Neural progenitor cell (in vitro differentiated cells): ENCODE data around the gene PRUNE1. TPM values are rescaled to one million over a fixed set of nuclear protein-coding genes. Genes with fewer than 3 reads are reported as not detected.

ENCODE experiments used
- DNase-seq: peaks from one replicate; pipeline ENCODE4 v3.0.0-alpha.2; 2016; ENCODE audit warnings: low spot score
- H2AFZ ChIP-seq: fragments of 200-600 bp; sonication (generic); replicated peaks from 2 replicates; pipeline ENCODE4 v1.6.1; 2016; ENCODE audit warnings: antibody characterized with exemption
- H3F3A ChIP-seq: fragments of 200-600 bp; sonication (generic); 2 replicates; pipeline ENCODE4 v1.6.1; 2016; ENCODE audit warnings: antibody characterized with exemption, low read depth
- H3K27ac ChIP-seq: fragments of 200-600 bp; sonication (generic); 2 replicates; pipeline ENCODE4 v1.5.1; 2016; ENCODE audit warnings: mild to moderate bottlenecking
- H3K27me3 ChIP-seq: fragments of 200-600 bp; sonication (generic); 2 replicates; pipeline ENCODE4 v1.6.1; 2016; ENCODE audit warnings: mild to moderate bottlenecking, moderate library complexity
- H3K36me3 ChIP-seq: fragments of 200-600 bp; sonication (generic); 2 replicates; pipeline ENCODE4 v1.5.1; 2016
- H3K4me1 ChIP-seq: fragments of 200-600 bp; sonication (generic); 2 replicates; pipeline ENCODE4 v1.6.1; 2016; ENCODE audit warnings: mixed run types
- H3K4me2 ChIP-seq: fragments of 200-600 bp; sonication (generic); 2 replicates; pipeline ENCODE4 v1.6.1; 2016
- H3K4me3 ChIP-seq: fragments of 200-600 bp; sonication (generic); 2 replicates; pipeline ENCODE4 v1.5.1; 2016
- H3K79me2 ChIP-seq: fragments of 200-600 bp; sonication (generic); 2 replicates; pipeline ENCODE4 v1.6.1; 2016; ENCODE audit warnings: low read depth
- H3K9ac ChIP-seq: fragments of 200-600 bp; sonication (generic); 2 replicates; pipeline ENCODE4 v1.6.1; 2016
- H3K9me3 ChIP-seq: fragments of 200-600 bp; sonication (generic); 2 replicates; pipeline ENCODE4 v1.5.1; 2016; ENCODE audit warnings: low read depth
- H4K20me1 ChIP-seq: fragments of 200-600 bp; sonication (generic); 2 replicates; pipeline ENCODE4 v1.6.1; 2016; ENCODE audit warnings: low read depth
- H3K27ac Mint-ChIP-seq: 3 replicates; pipeline ENCODE4 v1.8.0; 2021; ENCODE audit warnings: mixed read lengths
- H3K27me3 Mint-ChIP-seq: 2 replicates; pipeline ENCODE4 v1.8.0; 2022; ENCODE audit warnings: low read depth, mild to moderate bottlenecking, inconsistent platforms, moderate library complexity, mixed read lengths; ENCODE audit not compliant: insufficient read depth
- H3K36me3 Mint-ChIP-seq: 3 replicates; pipeline ENCODE4 v1.8.0; 2021; ENCODE audit warnings: mixed read lengths
- H3K4me1 Mint-ChIP-seq: 3 replicates; pipeline ENCODE4 v1.8.0; 2021; ENCODE audit warnings: mixed read lengths
- H3K4me3 Mint-ChIP-seq: 3 replicates; pipeline ENCODE4 v1.8.0; 2021; ENCODE audit warnings: mild to moderate bottlenecking, moderate library complexity, mixed read lengths
- H3K9me3 Mint-ChIP-seq: 3 replicates; pipeline ENCODE4 v1.8.0; 2020; ENCODE audit warnings: mixed read lengths
- EZH2 ChIP-seq: fragments of 200-600 bp; sonication (generic); IDR thresholded peaks from 2 replicates; pipeline ENCODE4 v1.6.1; 2017; ENCODE audit warnings: antibody characterized with exemption, mild to moderate bottlenecking, moderate library complexity
- EZH2phosphoT487 ChIP-seq: fragments of 200-600 bp; sonication (generic); IDR thresholded peaks from 2 replicates; pipeline ENCODE4 v1.6.1; 2017; ENCODE audit warnings: antibody characterized with exemption
- total RNA-seq: library from RNA; depleted of rRNA; stranded (reverse); fragments of >200 nt; gene quantifications from 2 replicates; pipeline ENCODE4 v1.2.3, GENCODE V29; 2015; ENCODE audit warnings: low replicate concordance
- TF ChIP-seq, protein P1 (sequence below): fragments of 200-600 bp; sonication (generic); IDR thresholded peaks from 2 replicates; pipeline ENCODE4 v1.5.1; 2017; ENCODE audit warnings: antibody characterized with exemption, mild to moderate bottlenecking

Gene PRUNE1
- total RNA-seq, 1 donor from 2014 or later, result 27.0 TPM

DNA sequence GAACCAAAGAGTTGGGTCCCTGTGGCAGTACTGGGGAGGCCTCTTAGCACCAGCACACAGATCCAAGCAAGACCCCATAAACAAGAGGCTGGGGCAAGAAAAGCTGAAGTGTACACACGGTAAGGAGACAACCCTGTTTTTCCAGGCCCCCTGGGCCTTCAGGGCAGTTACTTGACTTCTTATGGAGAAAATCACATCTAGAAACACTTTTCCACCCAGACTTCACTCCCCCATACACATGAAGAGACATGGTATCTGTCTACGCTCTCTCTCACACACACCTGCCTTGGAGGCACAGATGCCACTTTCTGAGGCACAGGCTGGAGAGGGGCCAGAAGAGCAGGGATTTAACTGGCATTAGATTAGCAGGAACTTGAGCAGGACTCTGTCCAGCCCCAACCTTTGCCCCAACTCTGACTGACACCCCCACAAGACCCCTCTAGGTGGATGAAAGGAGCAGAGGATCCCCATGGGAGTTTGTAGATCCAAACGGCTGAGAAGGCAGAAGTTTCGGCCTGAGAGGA, 35.8 kb upstream of the PRUNE1 start:
- peaks cover 42% of the 10 kb centered on the region for H3K4me1 Mint-ChIP-seq

DNA sequence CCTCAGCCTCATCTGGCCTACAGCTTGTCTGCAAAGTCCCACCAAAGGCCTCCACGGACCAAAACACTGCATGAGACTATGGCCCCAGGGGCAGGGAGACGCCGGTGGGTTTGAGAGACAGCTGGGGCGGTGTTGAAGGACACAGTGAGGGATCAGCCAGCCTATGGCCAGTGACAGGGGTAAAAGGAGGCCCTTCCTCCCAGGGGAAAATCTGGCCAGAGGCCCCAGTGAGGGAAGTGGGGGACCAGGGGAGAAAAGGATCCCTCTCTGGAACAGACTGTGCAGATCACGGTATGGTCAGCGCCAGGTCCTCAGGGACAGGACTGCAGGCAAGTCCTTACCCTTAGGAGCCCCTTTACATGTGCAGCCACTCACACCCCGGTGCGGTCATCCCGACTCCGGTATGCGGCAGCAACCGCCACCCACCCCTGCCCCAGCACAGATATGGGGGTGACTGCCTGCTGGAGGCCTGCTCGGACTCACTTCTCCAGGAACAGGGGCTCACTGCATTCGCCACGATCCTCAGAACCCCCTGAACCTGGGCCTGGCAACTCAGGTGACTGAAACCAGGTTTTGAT, 34.9 kb upstream of the PRUNE1 start:
- Histone ChIP-seq H4K20me1 (peaks cover 54% of the 10 kb centered on the region), H3K4me2 (peak overlapping the region; percentile 97), H3F3A (peaks cover 42% of the 10 kb centered on the region), H3K4me3 (peak overlapping the region; percentile 95), H3K9ac (peak overlapping the region; percentile 54), H3K36me3 (no peaks in the 10 kb centered on the region), H3K9me3 (no peaks in the 10 kb centered on the region), H3K4me1 (peaks cover 41% of the 10 kb centered on the region), H3K27ac (no peak overlapping the region), H3K79me2 (peaks cover 73% of the 10 kb centered on the region), H2AFZ (no peak overlapping the region), H3K27me3 (peaks cover 11% of the 10 kb centered on the region)
- Mint-ChIP-seq H3K9me3 (no peaks in the 10 kb centered on the region), H3K27me3 (peaks cover 5% of the 10 kb centered on the region), H3K4me1 (peaks cover 44% of the 10 kb centered on the region), H3K4me3 (peak overlapping the region; percentile 90), H3K36me3 (peaks cover 5% of the 10 kb centered on the region), H3K27ac (no peak overlapping the region)
- TF ChIP-seq EZH2phosphoT487 (no peak), EZH2 (no peak)
- TF ChIP-seq, protein P1, sequence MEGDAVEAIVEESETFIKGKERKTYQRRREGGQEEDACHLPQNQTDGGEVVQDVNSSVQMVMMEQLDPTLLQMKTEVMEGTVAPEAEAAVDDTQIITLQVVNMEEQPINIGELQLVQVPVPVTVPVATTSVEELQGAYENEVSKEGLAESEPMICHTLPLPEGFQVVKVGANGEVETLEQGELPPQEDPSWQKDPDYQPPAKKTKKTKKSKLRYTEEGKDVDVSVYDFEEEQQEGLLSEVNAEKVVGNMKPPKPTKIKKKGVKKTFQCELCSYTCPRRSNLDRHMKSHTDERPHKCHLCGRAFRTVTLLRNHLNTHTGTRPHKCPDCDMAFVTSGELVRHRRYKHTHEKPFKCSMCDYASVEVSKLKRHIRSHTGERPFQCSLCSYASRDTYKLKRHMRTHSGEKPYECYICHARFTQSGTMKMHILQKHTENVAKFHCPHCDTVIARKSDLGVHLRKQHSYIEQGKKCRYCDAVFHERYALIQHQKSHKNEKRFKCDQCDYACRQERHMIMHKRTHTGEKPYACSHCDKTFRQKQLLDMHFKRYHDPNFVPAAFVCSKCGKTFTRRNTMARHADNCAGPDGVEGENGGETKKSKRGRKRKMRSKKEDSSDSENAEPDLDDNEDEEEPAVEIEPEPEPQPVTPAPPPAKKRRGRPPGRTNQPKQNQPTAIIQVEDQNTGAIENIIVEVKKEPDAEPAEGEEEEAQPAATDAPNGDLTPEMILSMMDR, result no peak
- DNase-seq, result peak; percentile 26

More for the DNA sequence above, 35.8 kb upstream of the PRUNE1 start:
- no peaks in the 10 kb centered on the region for H3K9me3 ChIP-seq
- H4K20me1 ChIP-seq, result peaks cover 56% of the 10 kb centered on the region
- no peak overlapping the region for H2AFZ ChIP-seq
- peak overlapping the region; percentile 14 for H3K27ac ChIP-seq
- TF ChIP-seq, protein P1, result no peak
- TF ChIP-seq EZH2 (no peak), EZH2phosphoT487 (no peak)
- peaks cover 11% of the 10 kb centered on the region for H3K27me3 ChIP-seq
- H3K4me1 ChIP-seq, result peaks cover 41% of the 10 kb centered on the region
- H3K4me3 ChIP-seq, result peak overlapping the region; percentile 95
- H3K9me3 Mint-ChIP-seq, result no peaks in the 10 kb centered on the region
- H3F3A ChIP-seq, result peaks cover 42% of the 10 kb centered on the region
- peaks cover 5% of the 10 kb centered on the region for H3K27me3 Mint-ChIP-seq
- H3K9ac ChIP-seq, result peak overlapping the region; percentile 30
- no peak for DNase-seq
- peaks cover 75% of the 10 kb centered on the region for H3K79me2 ChIP-seq
- peak overlapping the region; percentile 62 for H3K27ac Mint-ChIP-seq
- peak overlapping the region; percentile 97 for H3K4me2 ChIP-seq
- H3K4me3 Mint-ChIP-seq, result peak overlapping the region; percentile 90
- no peaks in the 10 kb centered on the region for H3K36me3 ChIP-seq
- peaks cover 14% of the 10 kb centered on the region for H3K36me3 Mint-ChIP-seq

DNA sequence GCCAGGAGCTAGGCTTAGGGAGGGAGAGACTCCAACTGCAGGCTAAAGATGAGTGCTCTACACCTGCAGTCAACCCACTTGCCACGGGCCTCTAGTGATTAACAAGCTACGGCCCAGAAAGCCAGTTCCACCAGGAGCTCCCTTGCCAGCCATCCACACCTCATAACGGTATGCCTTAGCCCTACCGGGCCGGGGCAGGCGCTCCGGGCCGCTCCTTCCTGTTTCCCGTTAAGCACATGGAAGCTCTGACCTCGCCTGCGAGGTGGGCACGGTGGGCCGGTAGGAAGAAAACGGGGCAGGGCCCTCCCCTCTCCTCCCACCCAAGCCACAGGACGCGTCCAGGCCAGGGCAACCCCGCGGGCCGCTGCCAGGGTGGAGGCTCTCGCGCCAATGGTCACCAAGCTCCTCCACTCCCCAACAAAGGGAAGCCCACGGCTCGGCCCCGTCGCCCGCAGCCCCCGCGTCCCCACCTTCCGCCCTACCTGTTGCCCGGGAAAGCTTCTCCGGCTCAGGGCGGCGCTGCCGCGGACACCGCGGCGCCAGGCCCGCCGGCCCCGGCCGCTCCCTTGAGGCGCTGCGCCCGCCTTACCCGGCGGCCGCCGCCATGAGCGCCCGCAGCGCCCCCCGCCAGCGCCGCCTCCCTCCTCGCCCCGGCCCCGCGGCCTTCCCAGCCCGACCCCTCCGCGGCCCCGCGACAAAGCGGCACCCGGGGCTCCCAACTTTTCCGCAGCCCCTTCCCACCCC, 34.2 kb upstream of the PRUNE1 start:
- Histone ChIP-seq H3F3A (peaks cover 44% of the 10 kb centered on the region), H3K4me3 (peak overlapping the region; percentile 95), H3K79me2 (peaks cover 66% of the 10 kb centered on the region), H3K36me3 (no peaks in the 10 kb centered on the region), H4K20me1 (peaks cover 48% of the 10 kb centered on the region), H3K4me2 (peak overlapping the region; percentile 97), H3K27me3 (peaks cover 11% of the 10 kb centered on the region), H3K9me3 (no peaks in the 10 kb centered on the region), H3K9ac (peak overlapping the region; percentile 66), H2AFZ (no peak overlapping the region), H3K27ac (peak overlapping the region; percentile 80), H3K4me1 (peaks cover 42% of the 10 kb centered on the region)
- Mint-ChIP-seq H3K4me1 (peaks cover 47% of the 10 kb centered on the region), H3K27me3 (peaks cover 5% of the 10 kb centered on the region), H3K36me3 (no peaks in the 10 kb centered on the region), H3K4me3 (peak overlapping the region; percentile 90), H3K27ac (no peak overlapping the region), H3K9me3 (no peaks in the 10 kb centered on the region)
- DNase-seq, result peak; percentile 75
- TF ChIP-seq, protein P1, result no peak
- TF ChIP-seq EZH2phosphoT487 (no peak), EZH2 (no peak)
